H1 (cell line): ENCODE measurements around the gene UBE3C. TPM values are rescaled to one million over a fixed set of nuclear protein-coding genes. Genes with fewer than 3 reads are reported as not detected.

ENCODE experiments used
- CTCF ChIA-PET: fragments of 300-600 bp; sonication (Branson Sonifier 250); formaldehyde crosslinking; loops from one replicate; lab custom pipeline; 2021; ENCODE audit not compliant: partially characterized antibody; lab: Charles Lee
- POLR2A ChIA-PET: fragments of 300-600 bp; sonication (Branson Sonifier 250); formaldehyde crosslinking; loops from one replicate; lab custom pipeline; 2021; ENCODE audit warnings: inconsistent platforms; ENCODE audit not compliant: partially characterized antibody; lab: Charles Lee
- DNase-seq, 2 experiments: peaks; one replicate each; pipeline versions ENCODE4 v3.0.0 to v3.0.0-alpha.2; 2010 to 2022; ENCODE audit warnings: low spot score in 2 of 2, low read depth in 1 of 2, mixed read lengths in 1 of 2
- FAIRE-seq: peaks from 2 replicates; lab custom pipeline; 2011; peaks lifted over from hg19 to GRCh38; lab: Jason Lieb, UNC
- H2AFZ ChIP-seq: 2 replicates; pipeline ENCODE4 v1.8.1; 2012; ENCODE audit warnings: low read length, inconsistent platforms
- H2AK5ac ChIP-seq: 2 replicates; pipeline ENCODE4 v1.6.1; 2013; ENCODE audit warnings: low read depth, low read length
- H2BK120ac ChIP-seq: replicated peaks from 2 replicates; pipeline ENCODE3; 2013; ENCODE audit warnings: low read depth, low read length, inconsistent platforms
- H2BK12ac ChIP-seq: 2 replicates; pipeline ENCODE4 v1.6.1; 2013; ENCODE audit warnings: low read depth, low read length
- H2BK15ac ChIP-seq: 2 replicates; pipeline ENCODE4 v1.6.1; 2013; ENCODE audit warnings: low read length
- H2BK20ac ChIP-seq: 2 replicates; pipeline ENCODE4 v1.6.1; 2013; ENCODE audit warnings: low read length
- H2BK5ac ChIP-seq: 2 replicates; pipeline ENCODE4 v1.6.1; 2013; ENCODE audit warnings: low read depth, low read length
- H3K14ac ChIP-seq: 2 replicates; pipeline ENCODE4 v1.6.1; 2013; ENCODE audit warnings: inconsistent platforms; ENCODE audit not compliant: insufficient read length
- H3K18ac ChIP-seq: 2 replicates; pipeline ENCODE4 v1.6.1; 2013; ENCODE audit warnings: low read length; ENCODE audit errors: extremely low read depth
- H3K23ac ChIP-seq: 2 replicates; pipeline ENCODE4 v1.6.1; 2013; ENCODE audit warnings: inconsistent platforms; ENCODE audit not compliant: insufficient read length
- H3K23me2 ChIP-seq: 2 replicates; pipeline ENCODE4 v1.6.1; 2013; ENCODE audit warnings: low read depth, low read length
- H3K27ac ChIP-seq: 2 replicates; pipeline ENCODE4 v1.6.1; 2011; ENCODE audit warnings: low read depth, low read length, inconsistent platforms
- H3K27me3 ChIP-seq, 4 experiments: replicated peaks in 1 of 4; 1 replicate in 1 of 4; 2 replicates in 3 of 4; pipeline versions ENCODE4 v1.6.1 to v1.8.1; 2011 to 2013; ENCODE audit warnings: low read length in 3 of 4, mild to moderate bottlenecking in 3 of 4, inconsistent platforms in 2 of 4, mixed read lengths in 2 of 4, moderate library complexity in 1 of 4; ENCODE audit not compliant: control insufficient read depth in 3 of 4, insufficient read depth in 3 of 4; ENCODE audit errors: extremely low read depth in 1 of 4
- H3K36me3 ChIP-seq, 4 experiments: 2 replicates each; pipeline versions ENCODE4 v1.6.1 to v1.8.1; 2011 to 2013; ENCODE audit warnings: mild to moderate bottlenecking in 4 of 4, low read length in 3 of 4, moderate library complexity in 2 of 4, control low read depth in 1 of 4, inconsistent platforms in 1 of 4; ENCODE audit not compliant: insufficient read depth in 4 of 4, control insufficient read depth in 2 of 4
- H3K4ac ChIP-seq: replicated peaks from 2 replicates; pipeline ENCODE3; 2013; ENCODE audit warnings: low read length, low read depth, mixed read lengths, inconsistent platforms; ENCODE audit not compliant: insufficient read length
- H3K4me1 ChIP-seq, 4 experiments: replicated peaks in 1 of 4; 1 replicate in 1 of 4; 2 replicates in 3 of 4; pipeline versions ENCODE4 v1.6.1 to v1.8.1; 2011 to 2013; ENCODE audit warnings: low read length in 3 of 4, inconsistent platforms in 2 of 4, mixed read lengths in 1 of 4; ENCODE audit not compliant: insufficient read depth in 4 of 4, control insufficient read depth in 3 of 4
- H3K4me2 ChIP-seq, 2 experiments: 2 replicates each; pipeline versions ENCODE4 v1.6.1 to v1.8.1; 2011 to 2013; ENCODE audit warnings: low read depth in 2 of 2, low read length in 2 of 2, control low read depth in 1 of 2, inconsistent platforms in 1 of 2, mild to moderate bottlenecking in 1 of 2; ENCODE audit not compliant: insufficient read depth in 1 of 2
- H3K4me3 ChIP-seq, 4 experiments: fragments of 200-600, 300-600 bp in 1 of 4; sonication (generic), shearing (Covaris generic), sonication (Bioruptor Twin) in 1 of 4; 2 replicates each; pipeline versions ENCODE4 v1.5.1 to v1.8.1; 2011 to 2016; ENCODE audit warnings: low read length in 4 of 4, low read depth in 3 of 4, control low read depth in 2 of 4, inconsistent platforms in 2 of 4, mild to moderate bottlenecking in 2 of 4, mixed read lengths in 1 of 4, moderate library complexity in 1 of 4; ENCODE audit not compliant: insufficient read depth in 2 of 4; ENCODE audit errors: extremely low read depth in 1 of 4
- H3K56ac ChIP-seq: replicated peaks from 2 replicates; pipeline ENCODE3; 2013; ENCODE audit warnings: low read depth, mild to moderate bottlenecking, mixed read lengths, low read length, inconsistent platforms; ENCODE audit not compliant: insufficient read length
- H3K79me1 ChIP-seq: 2 replicates; pipeline ENCODE4 v1.6.1; 2013; ENCODE audit warnings: low read depth, low read length, control low read depth
- H3K79me2 ChIP-seq, 2 experiments: 2 replicates each; pipeline versions ENCODE4 v1.6.1 to v1.8.1; 2012 to 2013; ENCODE audit warnings: low read length in 2 of 2, mild to moderate bottlenecking in 2 of 2, inconsistent platforms in 1 of 2; ENCODE audit not compliant: insufficient read depth in 2 of 2, control insufficient read depth in 1 of 2
- H3K9ac ChIP-seq, 4 experiments: replicated peaks in 1 of 4; 1 replicate in 1 of 4; 2 replicates in 3 of 4; pipeline versions ENCODE4 v1.6.1 to v1.8.1; 2011 to 2013; ENCODE audit warnings: low read depth in 3 of 4, low read length in 3 of 4, control low read depth in 2 of 4, mild to moderate bottlenecking in 2 of 4, moderate library complexity in 2 of 4, inconsistent platforms in 1 of 4; ENCODE audit errors: extremely low read depth in 1 of 4
- H3K9me3 ChIP-seq, 2 experiments: 2 replicates each; pipeline versions ENCODE4 v1.6.1 to v1.8.1; 2012 to 2013; ENCODE audit warnings: mild to moderate bottlenecking in 2 of 2, moderate library complexity in 2 of 2, control low read depth in 1 of 2, inconsistent platforms in 1 of 2, low read depth in 1 of 2, low read length in 1 of 2, mixed read lengths in 1 of 2; ENCODE audit not compliant: insufficient read depth in 2 of 2
- H4K20me1 ChIP-seq, 2 experiments: replicated peaks in 1 of 2; 2 replicates each; pipeline versions ENCODE3 to v1.8.1; 2011 to 2013; ENCODE audit warnings: inconsistent platforms in 2 of 2, low read length in 2 of 2, mild to moderate bottlenecking in 1 of 2; ENCODE audit not compliant: insufficient read depth in 2 of 2, control insufficient read depth in 1 of 2
- H4K5ac ChIP-seq: 2 replicates; pipeline ENCODE4 v1.6.1; 2013; ENCODE audit warnings: low read length, low read depth, mixed read lengths, inconsistent platforms; ENCODE audit not compliant: insufficient read length
- H4K8ac ChIP-seq: 2 replicates; pipeline ENCODE4 v1.8.0; 2013; ENCODE audit warnings: mild to moderate bottlenecking, moderate library complexity, low read length, inconsistent platforms; ENCODE audit not compliant: insufficient read depth; ENCODE audit errors: extremely low read depth
- H4K91ac ChIP-seq: replicated peaks from 2 replicates; pipeline ENCODE3; 2013; ENCODE audit warnings: low read length, mixed read lengths, inconsistent platforms; ENCODE audit not compliant: insufficient read length
- E2F6 ChIP-seq: IDR thresholded peaks from 2 replicates; pipeline ENCODE4 v1.6.1; 2012; ENCODE audit warnings: inconsistent platforms
- JUN ChIP-seq: IDR thresholded peaks from 2 replicates; pipeline ENCODE4 v1.6.1; 2011; ENCODE audit warnings: low read depth, mild to moderate bottlenecking, improper control_type of control experiment, low read length
- NRF1 ChIP-seq: IDR thresholded peaks from 2 replicates; pipeline ENCODE4 v1.6.1; 2011; ENCODE audit warnings: mild to moderate bottlenecking, low read depth, low read length, improper control_type of control experiment
- PHF8 ChIP-seq: fragments of 200-600 bp; sonication (generic); conservative IDR thresholded peaks from 2 replicates; pipeline ENCODE4 v1.7.1; 2012; ENCODE audit warnings: low read depth, mild to moderate bottlenecking, inconsistent platforms, low read length, moderate library complexity
- RAD21 ChIP-seq, 2 experiments: IDR thresholded peaks in 1 of 2; conservative IDR thresholded peaks in 1 of 2; 2 replicates each; pipeline ENCODE4 v1.6.1; 2011; ENCODE audit warnings: low read depth in 2 of 2, low read length in 2 of 2, improper control_type of control experiment in 1 of 2, inconsistent platforms in 1 of 2, mild to moderate bottlenecking in 1 of 2, moderate library complexity in 1 of 2
- SIRT6 ChIP-seq: IDR thresholded peaks from one replicate; pipeline ENCODE4 v1.7.1; 2012; ENCODE audit warnings: low read length, inconsistent platforms
- TAF7 ChIP-seq: optimal IDR thresholded peaks from 2 replicates; pipeline ENCODE3; 2011; ENCODE audit warnings: low read depth, mild to moderate bottlenecking, inconsistent platforms, low read length, moderate library complexity, borderline replicate concordance
- USF2 ChIP-seq: IDR thresholded peaks from 2 replicates; pipeline ENCODE4 v1.6.1; 2011; ENCODE audit warnings: low read length, improper control_type of control experiment
- WGBS, 2 experiments: shearing (Covaris generic) in 1 of 2; methylation state at CpG; one replicate each; pipeline versions ENCODE4 v1.1.6 to v1.1.7; 2013 to 2015; ENCODE audit warnings: low lambda C conversion rate in 2 of 2, mixed read lengths in 2 of 2, inconsistent platforms in 1 of 2, low coverage in 1 of 2, missing lambda C conversion rate in 1 of 2; ENCODE audit not compliant: insufficient replicate concordance in 2 of 2, insufficient coverage in 1 of 2, insufficient read length in 1 of 2; ENCODE audit errors: extremely low coverage in 1 of 2, missing lambda C conversion rate in 1 of 2; 5-methylcytosine and 5-hydroxymethylcytosine counted together
- polyA plus RNA-seq, 7 experiments: library from polyadenylated mRNA; depleted of rRNA in 3 of 7; stranded (reverse) in 5 of 7; unstranded in 2 of 7; fragments of >200 nt in 5 of 7; fragments of 200-250 nt in 2 of 7; gene quantifications; 1 replicate in 5 of 7; 2 replicates in 1 of 7; 4 replicates in 1 of 7; pipeline versions ENCODE4 v1.2.1 to v1.2.3, GENCODE V29; 2011 to 2013; ENCODE audit warnings: missing spikeins in 2 of 7, mixed read lengths in 2 of 7
- total RNA-seq: library from RNA; stranded (reverse); fragmentation: NEBNext Ultra II Directional; extraction: Animal tissue kit (Norgen Biotek cat#: 25700); gene quantifications from 2 replicates; pipeline ENCODE4 v1.2.1, GENCODE V29; 2021

UBE3C gene
- total and polyA plus RNA-seq, 2 of the 8 experiments (the other 6 are each of a cell fraction or from before 2014, with no cell fraction given) = 32.0 to 54.1 TPM

GRCh38 chr7:157129907-157130460 is 8.7 kb upstream of the UBE3C start:
- Histone ChIP-seq H3K79me1 (no peaks in the 10 kb centered on the region), H3K23me2 (no peaks in the 10 kb centered on the region), H3K9me3 (no peaks in the 10 kb centered on the region), H3K4me1 (no peaks in the 10 kb centered on the region), H3K79me2 (no peaks in the 10 kb centered on the region), H3K36me3 (no peaks in the 10 kb centered on the region), H2AFZ (no peak overlapping the region), H3K9ac (no peak overlapping the region), H4K91ac (no peak overlapping the region), H3K4ac (no peak overlapping the region), H2BK12ac (no peak overlapping the region), H3K23ac (no peak overlapping the region), H4K8ac (no peak overlapping the region), H3K27ac (no peak overlapping the region), H3K18ac (no peak overlapping the region), H4K5ac (no peak overlapping the region), H3K4me2 (no peak overlapping the region), H3K27me3 (no peaks in the 10 kb centered on the region), H3K4me3 (no peak overlapping the region), H4K20me1 (no peaks in the 10 kb centered on the region), H2BK20ac (no peak overlapping the region), H2BK120ac (no peak overlapping the region), H2AK5ac (no peak overlapping the region), H2BK15ac (no peak overlapping the region), H3K56ac (no peak overlapping the region), H3K14ac (no peak overlapping the region), H2BK5ac (no peak overlapping the region)
- TF ChIP-seq RAD21 (IDR thresholded peaks at IDR 0.05 in 1 of 2, conservative IDR thresholded peaks at IDR 0.05 in 1 of 2; ENCODE audit: low read depth in 2 of 2, low read length in 2 of 2) (no peak), TAF7 (no peak), E2F6 (no peak), PHF8 (no peak), NRF1 (no peak), SIRT6 (no peak), JUN (no peak), USF2 (no peak)
- DNase-seq = no peak
- no peak for FAIRE-seq
- 89% methylated on average over 14 of the region's 15 CpGs; no CpG with 5 or more reads in 1 of the 2 experiments for WGBS, 2 experiments
- ChIA-PET CTCF (interaction anchor here (1.0 to 1.5 kb wide), 2 partner anchors 41 to 224 kb away, joined by 3 read pairs; no protein-coding TSS in a partner anchor), POLR2A (interaction anchor here (1.1 kb wide), 1 partner anchor 74 kb away, joined by 4 read pairs; no protein-coding TSS in a partner anchor)
